SJCRH30 (cell line): ENCODE measurements around the gene PPARG. TPM values are rescaled to one million over a fixed set of nuclear protein-coding genes. Genes with fewer than 3 reads are reported as not detected.
A peak's percentile ranks its signal among the peaks of the same experiment; 100 is the strongest.
"Not testable (repeated sequence)": the region's sequence is repeated elsewhere in the genome, so short reads cannot be mapped to it uniquely, and the experiment has no call there.

Experiments
- DNase-seq, 2 experiments: peaks; one replicate each; pipeline ENCODE4 v3.0.0-alpha.2; 2015 to 2020
- H3K27ac ChIP-seq: fragments of 250-450 bp; sonication (Bioruptor Pico); 2 replicates; pipeline ENCODE4 v1.5.1; 2020; ENCODE audit warnings: mild to moderate bottlenecking, moderate library complexity
- H3K27me3 ChIP-seq: fragments of 250-450 bp; sonication (Bioruptor Pico); 2 replicates; pipeline ENCODE4 v1.5.1; 2020; ENCODE audit warnings: mild to moderate bottlenecking, moderate library complexity
- H3K36me3 ChIP-seq: fragments of 250-450 bp; sonication (Bioruptor Pico); 2 replicates; pipeline ENCODE4 v1.5.1; 2020; ENCODE audit warnings: mild to moderate bottlenecking, moderate library complexity
- H3K4me1 ChIP-seq: fragments of 250-450 bp; sonication (Bioruptor Pico); 2 replicates; pipeline ENCODE4 v1.5.1; 2020; ENCODE audit warnings: mild to moderate bottlenecking, moderate library complexity
- H3K4me3 ChIP-seq: fragments of 250-450 bp; sonication (Bioruptor Pico); 2 replicates; pipeline ENCODE4 v1.5.1; 2020; ENCODE audit warnings: mild to moderate bottlenecking, moderate library complexity
- H3K9me3 ChIP-seq: fragments of 250-450 bp; sonication (Bioruptor Pico); replicated peaks from 2 replicates; pipeline ENCODE4 v1.5.1; 2020; ENCODE audit warnings: mild to moderate bottlenecking, moderate library complexity
- total RNA-seq: library from RNA; depleted of rRNA; stranded (reverse); fragments of >200 nt; shearing (Covaris generic); gene quantifications from 2 replicates; pipeline ENCODE4 v1.2.3, GENCODE V29; 2014; rRNA removed

PPARG gene
- total RNA-seq, 1 experiment from 2014 or later: 0.06 TPM

DNA sequence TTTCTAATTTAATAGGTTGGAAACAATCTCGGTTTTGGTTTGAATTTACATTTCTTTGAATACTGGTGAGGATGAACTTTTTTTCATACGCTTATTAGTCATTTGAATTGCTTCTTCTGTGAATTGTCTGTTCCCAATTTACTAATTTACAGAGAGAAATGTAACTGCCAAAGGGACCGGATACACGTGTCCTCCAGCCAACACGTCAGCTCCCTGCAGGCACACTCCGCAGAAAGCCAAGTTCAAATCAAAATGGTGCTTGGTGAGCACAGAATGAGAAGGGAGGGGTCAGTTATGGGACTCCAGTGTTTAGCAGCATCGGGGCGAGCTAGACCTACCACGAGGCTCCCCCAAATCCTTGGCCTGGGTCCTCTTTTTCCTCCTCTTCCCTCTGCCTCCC, 184.6 kb downstream of the PPARG start:
- Histone ChIP-seq H3K4me1 (no peaks in the 10 kb centered on the region), H3K4me3 (no peak overlapping the region), H3K36me3 (no peaks in the 10 kb centered on the region), H3K27me3 (peaks cover 5% of the 10 kb centered on the region; the same call in 1 of the 2 replicates), H3K9me3 (no peaks in the 10 kb centered on the region), H3K27ac (no peak overlapping the region)
- DNase-seq: no peak

DNA sequence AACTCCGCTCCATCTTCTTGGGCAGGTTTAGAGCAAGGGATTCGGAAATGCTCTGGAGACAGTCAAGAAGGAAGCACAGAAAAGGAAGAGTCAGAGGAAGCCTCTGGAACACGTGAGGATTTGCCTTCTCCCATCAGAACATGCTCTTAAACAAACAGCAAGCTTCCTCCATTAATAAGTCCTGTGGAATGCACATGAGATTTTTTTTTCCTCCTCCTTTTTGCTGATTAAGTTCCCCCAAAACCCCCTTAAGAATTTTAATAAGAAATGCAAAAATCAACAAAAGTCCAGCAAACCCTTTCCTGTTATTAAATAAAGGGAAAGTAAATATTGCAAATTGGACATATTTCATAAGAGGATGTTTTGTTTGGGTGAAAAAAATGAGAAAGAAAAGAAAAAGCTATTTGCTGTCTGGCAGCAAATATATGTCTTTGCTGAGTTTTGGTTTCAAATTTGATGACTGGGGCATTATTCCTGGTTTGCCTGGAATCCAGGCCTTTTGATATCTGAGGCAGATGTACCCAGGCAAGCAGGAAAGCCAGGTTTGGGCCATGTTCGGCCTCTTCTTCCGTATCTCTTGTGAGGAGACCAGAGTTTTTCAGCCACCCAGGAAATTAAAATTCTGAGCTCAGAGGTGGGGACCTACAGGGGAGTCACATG, 187.5 kb downstream of the PPARG start:
- H3K27ac ChIP-seq: no peak overlapping the region

DNA sequence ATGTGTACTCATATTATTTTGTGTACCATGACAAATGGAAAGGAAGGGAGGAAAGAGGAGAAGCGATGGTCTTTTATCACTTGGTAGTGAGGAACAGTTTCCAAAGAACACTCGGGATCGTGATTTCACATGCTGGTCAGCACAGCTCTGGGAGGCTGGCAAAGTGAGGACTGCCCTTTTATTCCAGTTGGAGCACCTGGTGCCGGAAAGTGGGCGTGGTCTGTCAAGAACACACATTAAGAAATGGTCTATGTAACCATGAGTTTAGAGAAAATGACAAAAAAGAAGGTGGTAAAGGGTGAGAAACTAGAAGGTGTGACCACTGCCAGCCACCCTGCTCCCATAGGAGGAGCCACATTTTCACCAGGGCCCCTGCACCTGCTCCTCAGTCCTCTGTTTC, 188.4 kb downstream of the PPARG start:
- Histone ChIP-seq H3K9me3 (no peaks in the 10 kb centered on the region), H3K27me3 (peaks cover 5% of the 10 kb centered on the region; the same call in 1 of the 2 replicates), H3K4me3 (no peak overlapping the region), H3K36me3 (no peaks in the 10 kb centered on the region), H3K4me1 (no peaks in the 10 kb centered on the region), H3K27ac (no peak overlapping the region)
- DNase-seq: no peak

More for the DNA sequence above, 187.5 kb downstream of the PPARG start:
- peaks cover 5% of the 10 kb centered on the region; the same call in 1 of the 2 replicates for H3K27me3 ChIP-seq
- no peak for DNase-seq
- H3K36me3 ChIP-seq: no peaks in the 10 kb centered on the region
- H3K4me1 ChIP-seq: no peaks in the 10 kb centered on the region
- no peaks in the 10 kb centered on the region for H3K9me3 ChIP-seq
- H3K4me3 ChIP-seq: no peak overlapping the region

DNA sequence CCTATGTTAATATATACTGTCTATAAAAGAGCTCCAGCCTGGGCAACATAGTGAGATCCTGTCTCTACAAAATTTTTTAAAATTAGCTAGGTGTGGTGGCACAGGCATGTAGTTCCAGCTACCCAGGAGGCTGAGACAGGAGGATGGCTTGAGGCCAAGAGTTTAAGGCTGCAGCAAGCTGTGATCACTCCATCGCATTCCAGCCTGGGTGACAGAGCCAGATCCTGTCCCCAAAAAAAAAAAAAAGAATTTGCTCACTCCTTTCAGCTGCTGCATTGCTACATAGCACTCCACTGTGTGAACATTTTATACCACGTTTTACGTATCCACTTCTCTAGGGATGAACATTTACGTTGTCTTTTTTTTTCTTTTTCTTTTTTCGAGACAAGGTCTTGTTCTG, 189.5 kb downstream of the PPARG start:
- Histone ChIP-seq H3K4me3 (no peak overlapping the region), H3K27ac (no peak overlapping the region), H3K4me1 (0 out of 2 replicates have a peak, but pooled peaks cover 1% of the 10 kb centered on the region), H3K27me3 (peaks cover 12% of the 10 kb centered on the region; the same call in 1 of the 2 replicates), H3K36me3 (no peaks in the 10 kb centered on the region), H3K9me3 (no peaks in the 10 kb centered on the region)
- DNase-seq: no peak

DNA sequence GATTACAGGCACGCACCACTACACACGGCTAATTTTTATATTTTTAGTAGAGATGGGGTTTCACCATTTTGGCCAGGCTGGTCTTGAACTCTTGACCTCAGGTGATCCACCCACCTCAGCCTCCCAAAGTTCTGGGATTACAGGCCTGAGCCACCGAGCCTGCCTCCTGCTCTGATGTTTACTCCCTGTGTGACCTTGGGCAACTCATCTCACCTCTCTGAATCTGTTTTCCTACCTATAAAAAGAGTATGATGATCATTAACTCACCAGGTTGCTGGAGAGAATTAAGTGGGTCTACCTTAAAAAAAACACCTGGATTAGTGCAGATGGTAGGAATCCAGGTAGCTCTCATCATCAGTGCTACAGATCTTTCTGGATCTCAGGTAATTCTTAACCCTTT, 190.3 kb downstream of the PPARG start:
- not testable (repeated sequence) for H3K27ac ChIP-seq, H3K36me3 ChIP-seq, DNase-seq, H3K9me3 ChIP-seq, H3K4me3 ChIP-seq, H3K4me1 ChIP-seq
- peaks cover 12% of the 10 kb centered on the region; the same call in 1 of the 2 replicates for H3K27me3 ChIP-seq

DNA sequence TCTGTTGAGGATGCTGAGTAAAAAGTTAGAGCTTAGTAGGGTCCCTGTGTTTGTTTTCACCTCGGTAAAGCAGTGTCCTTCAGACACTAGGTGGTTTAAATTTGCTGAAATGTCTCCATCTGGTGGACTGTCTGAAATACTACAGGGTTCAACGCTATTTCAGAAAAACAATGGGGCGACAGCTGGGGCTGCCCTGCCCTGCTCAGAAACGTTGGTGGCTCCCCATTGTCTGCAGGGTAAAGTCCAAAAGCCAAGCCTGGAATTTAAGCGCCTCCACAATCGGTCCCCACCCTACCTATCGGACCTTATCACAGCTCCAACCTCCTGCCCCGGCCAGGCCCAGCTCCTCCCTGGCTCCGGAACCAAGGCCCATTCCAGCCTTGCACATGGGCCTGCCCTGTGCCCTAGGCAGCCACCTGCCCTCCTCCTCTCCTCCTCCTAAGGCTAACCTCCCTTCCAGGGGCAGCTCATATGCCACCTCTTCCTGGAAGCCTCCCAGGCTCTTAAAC, 191.1 kb downstream of the PPARG start:
- H3K9me3 ChIP-seq: no peaks in the 10 kb centered on the region
- H3K27me3 ChIP-seq: peaks cover 12% of the 10 kb centered on the region; the same call in 1 of the 2 replicates
- H3K4me3 ChIP-seq: no peak overlapping the region
- DNase-seq: peak; percentile 48 to 81
- H3K4me1 ChIP-seq: 0 out of 2 replicates have a peak, but pooled peaks cover 2% of the 10 kb centered on the region
- H3K36me3 ChIP-seq: no peaks in the 10 kb centered on the region
- no peak overlapping the region for H3K27ac ChIP-seq

DNA sequence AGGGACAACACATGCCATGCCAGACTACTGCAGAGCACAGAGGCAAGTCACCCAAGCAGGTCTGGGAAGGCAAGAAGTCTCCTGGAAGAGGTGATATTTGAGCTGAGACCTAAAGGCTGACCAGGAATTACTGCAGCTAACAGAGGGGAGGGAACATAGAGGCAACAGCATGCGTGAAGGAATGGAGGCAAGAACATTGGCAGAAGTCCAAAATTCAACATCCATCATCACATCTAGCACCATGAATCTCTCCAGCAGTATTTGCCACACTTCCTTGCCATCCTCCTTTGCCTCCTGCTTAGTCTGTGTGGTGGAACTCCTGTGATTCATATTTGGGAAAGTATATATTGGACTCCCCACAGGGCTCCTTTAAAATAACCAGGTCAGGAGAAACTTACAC, 194.5 kb downstream of the PPARG start:
- Histone ChIP-seq H3K9me3 (no peaks in the 10 kb centered on the region), H3K27ac (no peak overlapping the region), H3K4me3 (no peak overlapping the region), H3K4me1 (peaks cover 2% of the 10 kb centered on the region; the same call in 1 of the 2 replicates), H3K27me3 (peaks cover 6% of the 10 kb centered on the region; the same call in 1 of the 2 replicates), H3K36me3 (no peaks in the 10 kb centered on the region)
- DNase-seq: peak in 1 of 2 experiments; percentile 17

DNA sequence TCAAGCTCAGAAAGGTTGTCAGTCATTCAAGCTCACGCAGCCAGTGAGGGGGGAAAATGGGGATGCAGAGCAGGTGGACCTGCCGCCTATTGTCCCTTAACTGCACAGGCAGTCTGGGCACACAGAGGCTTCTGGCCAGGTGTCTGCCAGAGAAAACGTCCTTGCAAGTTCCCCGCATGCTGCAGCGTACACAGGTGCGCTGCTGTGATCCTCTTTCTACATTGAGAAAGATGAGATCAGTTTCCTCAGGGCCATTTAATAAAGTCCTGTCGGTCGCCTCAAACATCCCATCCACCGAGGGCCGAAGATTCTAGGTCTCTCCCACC, 195.0 kb downstream of the PPARG start:
- H3K36me3 ChIP-seq: no peaks in the 10 kb centered on the region

More for the DNA sequence above, 195.0 kb downstream of the PPARG start:
- Histone ChIP-seq H3K9me3 (no peaks in the 10 kb centered on the region), H3K27me3 (peaks cover 6% of the 10 kb centered on the region; the same call in 1 of the 2 replicates), H3K27ac (no peak overlapping the region), H3K4me1 (peaks cover 2% of the 10 kb centered on the region; the same call in 1 of the 2 replicates), H3K4me3 (peak overlapping the region; percentile 74)
- DNase-seq: no peak

Other genes with a start within 250 kb of the PPARG start
- gene TIMP4, start 130.2 kb upstream of the PPARG start, total RNA-seq: not detected in 2 replicates
- gene TSEN2, start 195.4 kb downstream of the PPARG start, total RNA-seq: 16.6 and 17.2 TPM in 2 replicates